Adrenal gland (tissue), 12 donors: ENCODE measurements around the gene CEP295NL. TPM values are rescaled to one million over a fixed set of nuclear protein-coding genes. Genes with fewer than 3 reads are reported as not detected.
"Not testable (repeated sequence)": the region's sequence is repeated elsewhere in the genome, so short reads cannot be mapped to it uniquely, and the experiment has no call there.

Experiments used
- DNase-seq, 7 donors: peaks; one replicate each; pipeline ENCODE4 v3.0.0-alpha.2; 2019 to 2020
- H3K27ac ChIP-seq, 5 donors: fragments of 200-600 bp; sonication (generic) in 4 of 5; 1 replicate in 3 of 5; 2 replicates in 2 of 5; pipeline versions ENCODE4 v1.5.1 to v1.8.0; 2016 to 2020; ENCODE audit warnings: mild to moderate bottlenecking in 1 of 5
- H3K27me3 ChIP-seq: fragments of 200-600 bp; 2 replicates; pipeline ENCODE4 v1.8.0; 2021
- H3K36me3 ChIP-seq, 2 donors: fragments of 200-600 bp; replicated peaks in 1 of 2; 1 replicate in 1 of 2; 2 replicates in 1 of 2; pipeline versions ENCODE4 v1.5.1 to v1.8.0; 2018 to 2022
- H3K4me1 ChIP-seq, 2 donors: fragments of 200-600 bp; replicated peaks in 1 of 2; 1 replicate in 1 of 2; 2 replicates in 1 of 2; pipeline versions ENCODE4 v1.5.1 to v1.8.0; 2018 to 2021
- H3K4me3 ChIP-seq, 4 donors: fragments of 200-600 bp; sonication (generic) in 3 of 4; one replicate each; pipeline ENCODE4 v1.5.1; 2016 to 2018
- H3K9me3 ChIP-seq, 3 donors: fragments of 200-600 bp; sonication (generic) in 1 of 3; replicated peaks in 1 of 3; 1 replicate in 2 of 3; 2 replicates in 1 of 3; pipeline versions ENCODE4 v1.5.1 to v1.8.0; 2016 to 2021
- POLR2A ChIP-seq, 2 donors: fragments of 450-650 bp; IDR thresholded peaks; one replicate each; pipeline ENCODE4 v1.6.1; 2017; ENCODE audit warnings: antibody characterized with exemption in 2 of 2, mild to moderate bottlenecking in 2 of 2, moderate library complexity in 1 of 2
- WGBS, 4 donors: extraction: QIAGEN DNeasy Blood & Tissue Kit in 2 of 4; methylation state at CpG; one replicate each; pipeline versions ENCODE4 v1.1.5 to v1.1.7; 2013 to 2017; 5-methylcytosine and 5-hydroxymethylcytosine counted together
- intact Hi-C, 2 donors: fragments of 100-400 bp; cut with DNase I; formaldehyde crosslinking; loops; one replicate each; pipeline versions ENCODE4 v1.14.1 to v1.15.0; 2022 to 2023
- polyA plus RNA-seq, 3 donors: library from polyadenylated mRNA; stranded (reverse); fragments of 200-250 nt in 2 of 3; fragments of 350-450 nt in 1 of 3; fragmentation: Illumina TruSeq in 1 of 3; extraction: RNeasy Lipid Tissue Mini Kit (QIAGEN cat#74804) in 1 of 3; gene quantifications; one replicate each; pipeline ENCODE4 v1.2.3, GENCODE V29; 2013 to 2014
- total RNA-seq, 9 donors: library from RNA; depleted of rRNA in 4 of 9; stranded (reverse); fragments of >200 nt in 4 of 9; fragments of 120-200 nt in 1 of 9; fragmentation: NEBNext Ultra II Directional in 1 of 9; extraction: Animal tissue kit (Norgen Biotek cat#: 25700) in 1 of 9; gene quantifications; one replicate each; pipeline versions ENCODE4 v1.1.0 to v1.2.4, GENCODE V29; 2013 to 2023
- TF ChIP-seq, protein P1 (sequence below), 6 experiments: fragments of 450-650 bp in 4 of 6; fragments of 200-600 bp in 2 of 6; sonication (generic) in 1 of 6; IDR thresholded peaks; 1 replicate in 5 of 6; 2 replicates in 1 of 6; pipeline versions ENCODE4 v1.5.1 to v1.8.0; 2016 to 2021; ENCODE audit warnings: antibody characterized with exemption in 6 of 6, mild to moderate bottlenecking in 2 of 6, moderate library complexity in 1 of 6
- donor health status: healthy with polysubstance abuse.
- donor health status: Bipolar disorder and iron deficiency.
- donor health status: DM: yes; HTN: yes; CAD: no.
- donor health status: DM: no; HTN: no; CAD: no.
- donor health status: DM: no; HTN: no; CAD: no.
- donor health status: DM: yes; HTN: yes; CAD: no.

CEP295NL gene
- total and polyA plus RNA-seq, 12 donors: 0.07 to 5.1 (median 0.95) TPM

- no peak for DNase-seq
- no peaks in the 10 kb centered on the region for H3K27me3 ChIP-seq
- intact Hi-C loops: no loop called here
- no peaks in the 10 kb centered on the region for H3K9me3 ChIP-seq
- peak overlapping the region in 2 of 5 donors; percentile 74 to 90 for H3K27ac ChIP-seq
- WGBS, 4 donors: 90 to 96% (median 94%) methylated on average over 14 to 15 of the region's 15 CpGs
- H3K4me1 ChIP-seq: peaks cover 37 to 56% of the 10 kb centered on the region in 2 donors
- H3K36me3 ChIP-seq: no peaks in the 10 kb centered on the region
- H3K4me3 ChIP-seq: no peak overlapping the region
- TF ChIP-seq POLR2A (IDR thresholded peaks at IDR 0.05): no peak
- TF ChIP-seq, protein P1, sequence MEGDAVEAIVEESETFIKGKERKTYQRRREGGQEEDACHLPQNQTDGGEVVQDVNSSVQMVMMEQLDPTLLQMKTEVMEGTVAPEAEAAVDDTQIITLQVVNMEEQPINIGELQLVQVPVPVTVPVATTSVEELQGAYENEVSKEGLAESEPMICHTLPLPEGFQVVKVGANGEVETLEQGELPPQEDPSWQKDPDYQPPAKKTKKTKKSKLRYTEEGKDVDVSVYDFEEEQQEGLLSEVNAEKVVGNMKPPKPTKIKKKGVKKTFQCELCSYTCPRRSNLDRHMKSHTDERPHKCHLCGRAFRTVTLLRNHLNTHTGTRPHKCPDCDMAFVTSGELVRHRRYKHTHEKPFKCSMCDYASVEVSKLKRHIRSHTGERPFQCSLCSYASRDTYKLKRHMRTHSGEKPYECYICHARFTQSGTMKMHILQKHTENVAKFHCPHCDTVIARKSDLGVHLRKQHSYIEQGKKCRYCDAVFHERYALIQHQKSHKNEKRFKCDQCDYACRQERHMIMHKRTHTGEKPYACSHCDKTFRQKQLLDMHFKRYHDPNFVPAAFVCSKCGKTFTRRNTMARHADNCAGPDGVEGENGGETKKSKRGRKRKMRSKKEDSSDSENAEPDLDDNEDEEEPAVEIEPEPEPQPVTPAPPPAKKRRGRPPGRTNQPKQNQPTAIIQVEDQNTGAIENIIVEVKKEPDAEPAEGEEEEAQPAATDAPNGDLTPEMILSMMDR (IDR thresholded peaks at IDR 0.05): no peak
Observed at GRCh38 chr17:78913115-78913514, 10.1 kb upstream of the CEP295NL start.

DNA sequence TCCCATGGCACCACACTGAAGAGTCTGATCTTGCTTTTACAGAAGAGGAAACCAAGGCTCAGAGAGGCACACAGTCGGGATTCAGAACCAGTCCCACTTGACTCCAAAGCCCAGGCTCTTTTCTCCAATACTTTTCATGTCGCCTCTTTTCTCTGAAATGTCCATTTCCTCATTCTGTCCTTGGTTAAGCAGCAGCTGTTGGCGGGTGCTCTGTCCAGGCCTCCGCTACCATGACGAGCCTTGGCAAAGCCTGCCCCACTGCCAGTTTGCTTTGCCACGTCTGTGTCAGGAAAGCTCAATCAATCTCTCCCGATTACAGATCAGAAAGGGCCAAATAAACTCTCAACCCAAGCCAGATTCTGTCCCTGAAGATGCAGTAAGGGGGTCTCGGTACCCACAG lies 9.1 kb upstream of the CEP295NL start:
- Histone ChIP-seq H3K4me1 (peaks cover 38 to 53% of the 10 kb centered on the region in 2 donors), H3K27ac (peak overlapping the region in 4 of 5 donors; percentile 15 to 90 (median 72)), H3K27me3 (no peaks in the 10 kb centered on the region), H3K4me3 (no peak overlapping the region), H3K36me3 (no peaks in the 10 kb centered on the region), H3K9me3 (no peaks in the 10 kb centered on the region)
- TF ChIP-seq, protein P1 (IDR thresholded peaks at IDR 0.05): no peak
- no peak for TF ChIP-seq POLR2A (IDR thresholded peaks at IDR 0.05)
- DNase-seq: peak; percentile 54 to 82 (median 72)
- WGBS, 4 donors: 39 to 60% (median 48%) methylated on average over 7 to 8 of the region's 8 CpGs
- intact Hi-C loops: no loop called here

GRCh38 chr17:78911543-78911942 lies 8.5 kb upstream of the CEP295NL start:
- intact Hi-C loops, H3K36me3 ChIP-seq, DNase-seq, H3K4me3 ChIP-seq, H3K9me3 ChIP-seq, H3K27me3 ChIP-seq: not testable (repeated sequence)
- H3K27ac ChIP-seq: peak overlapping the region; percentile 23 to 90 (median 71)
- peaks cover 35 to 50% of the 10 kb centered on the region in 2 donors for H3K4me1 ChIP-seq
- 80 to 90% (median 85%) methylated on average over 7 of the region's 7 CpGs for WGBS, 4 donors

GRCh38 chr17:78910497-78911284 lies 7.7 kb upstream of the CEP295NL start:
- TF ChIP-seq, protein P1 (IDR thresholded peaks at IDR 0.05): no peak
- TF ChIP-seq POLR2A (IDR thresholded peaks at IDR 0.05): no peak
- no peak overlapping the region for H3K4me3 ChIP-seq
- no peaks in the 10 kb centered on the region for H3K36me3 ChIP-seq
- peaks cover 27 to 42% of the 10 kb centered on the region in 2 donors for H3K4me1 ChIP-seq
- no peaks in the 10 kb centered on the region for H3K27me3 ChIP-seq
- WGBS, 4 donors: 76 to 83% (median 78%) methylated on average over 11 of the region's 11 CpGs
- H3K9me3 ChIP-seq: no peaks in the 10 kb centered on the region
- peak overlapping the region in 4 of 5 donors; percentile 23 to 90 (median 72) for H3K27ac ChIP-seq
- intact Hi-C loops: no loop called here
- peak in 2 of 7 donors; percentile 51 to 67 for DNase-seq
